AG04449 (cell line): Measurements from ENCODE around the gene TRPM4.

Experiments used
- CTCF ChIA-PET: fragments of 350-600 bp; formaldehyde crosslinking; extraction: SDS; loops from one replicate; lab custom pipeline; 2021; ENCODE audit warnings: antibody characterized with exemption; lab: Yijun Ruan, JAX
- POLR2A ChIA-PET: fragments of 400-600, 350-600 bp; formaldehyde crosslinking; extraction: SDS; loops from one replicate; lab custom pipeline; 2020; ENCODE audit warnings: antibody characterized with exemption, inconsistent platforms; lab: Yijun Ruan, JAX
- DNase-seq: peaks from one replicate; pipeline ENCODE4 v3.0.0-alpha.2; 2010; ENCODE audit warnings: low read depth, low spot score
- H3K4me3 ChIP-seq: 2 replicates; pipeline ENCODE4 v1.5.1; 2011; ENCODE audit warnings: low read depth, mild to moderate bottlenecking, control low read depth, low read length
- CTCF ChIP-seq: IDR thresholded peaks from one replicate; pipeline ENCODE4 v1.5.1; 2011; ENCODE audit warnings: mild to moderate bottlenecking, moderate library complexity, low read length, control low read depth, inconsistent platforms; ENCODE audit not compliant: insufficient read depth; ENCODE audit errors: missing control alignments

Gene TRPM4

GRCh38 chr19:49189259-49189658 lies 31.7 kb downstream of the TRPM4 start:
- no peak overlapping the region for H3K4me3 ChIP-seq
- no peak for TF ChIP-seq CTCF
- no peak for DNase-seq
- ChIA-PET POLR2A (no interaction called here), CTCF (interaction anchor here (0.6 to 10.0 kb wide), 3 partner anchors 8 to 145 kb away, joined by 3 to 121 read pairs (median 4); no protein-coding TSS in a partner anchor)

- ChIA-PET POLR2A (no interaction called here), CTCF (interaction anchor here (1.2 to 10.0 kb wide), 2 partner anchors 7 to 35 kb away, joined by 4 to 121 read pairs; no protein-coding TSS in a partner anchor)
- no peak for DNase-seq
- H3K4me3 ChIP-seq = no peak overlapping the region
- no peak for TF ChIP-seq CTCF
Measured at GRCh38 chr19:49190781-49191180, 33.2 kb downstream of the TRPM4 start.

GRCh38 chr19:49193822-49194394 lies 36.3 kb downstream of the TRPM4 start:
- ChIA-PET CTCF (no interaction called here), POLR2A (no interaction called here)
- no peak for DNase-seq
- no peak for TF ChIP-seq CTCF
- H3K4me3 ChIP-seq = no peak overlapping the region

GRCh38 chr19:49194408-49194807 lies 36.8 kb downstream of the TRPM4 start:
- TF ChIP-seq CTCF = no peak
- POLR2A ChIA-PET = no interaction called here
- CTCF ChIA-PET = interaction anchor here (6.3 kb wide), 1 partner anchor 7 kb away, joined by 121 read pairs; no protein-coding TSS in a partner anchor
- no peak overlapping the region for H3K4me3 ChIP-seq
- no peak for DNase-seq

GRCh38 chr19:49196527-49197240 lies 39.1 kb downstream of the TRPM4 start:
- ChIA-PET POLR2A (no interaction called here), CTCF (interaction anchor here (0.6 to 6.3 kb wide), 8 partner anchors 10 to 197 kb away, joined by 3 to 121 read pairs (median 4); no protein-coding TSS in a partner anchor)
- no peak overlapping the region for H3K4me3 ChIP-seq
- no peak for DNase-seq
- TF ChIP-seq CTCF = no peak

- H3K4me3 ChIP-seq = no peak overlapping the region
- POLR2A ChIA-PET = no interaction called here
- no peak for TF ChIP-seq CTCF
- CTCF ChIA-PET = interaction anchor here (2.1 to 6.3 kb wide), 7 partner anchors 8 to 126 kb away, joined by 14 to 121 read pairs (median 29); no protein-coding TSS in a partner anchor
- no peak for DNase-seq
Measured at GRCh38 chr19:49200238-49200862, 42.8 kb downstream of the TRPM4 start.
